Uterus (tissue), 2 donors: ENCODE measurements around the gene GALK2.
"Not testable (repeated sequence)": the region's sequence is repeated elsewhere in the genome, so short reads cannot be mapped to it uniquely, and the experiment has no call there.

Experiments
- POLR2A ChIP-seq, 2 donors: fragments of 450-650 bp; IDR thresholded peaks; one replicate each; pipeline ENCODE4 v1.6.1; 2016; ENCODE audit warnings: antibody characterized with exemption in 2 of 2, mild to moderate bottlenecking in 1 of 2, moderate library complexity in 1 of 2
- TF ChIP-seq, protein P1 (sequence below), 4 experiments: fragments of 200-600 bp in 2 of 4; fragments of 450-650 bp in 2 of 4; sonication (generic) in 2 of 4; IDR thresholded peaks; one replicate each; pipeline ENCODE4 v1.5.1; 2016 to 2019; ENCODE audit warnings: antibody characterized with exemption in 4 of 4, mild to moderate bottlenecking in 2 of 4, moderate library complexity in 1 of 4

DNA sequence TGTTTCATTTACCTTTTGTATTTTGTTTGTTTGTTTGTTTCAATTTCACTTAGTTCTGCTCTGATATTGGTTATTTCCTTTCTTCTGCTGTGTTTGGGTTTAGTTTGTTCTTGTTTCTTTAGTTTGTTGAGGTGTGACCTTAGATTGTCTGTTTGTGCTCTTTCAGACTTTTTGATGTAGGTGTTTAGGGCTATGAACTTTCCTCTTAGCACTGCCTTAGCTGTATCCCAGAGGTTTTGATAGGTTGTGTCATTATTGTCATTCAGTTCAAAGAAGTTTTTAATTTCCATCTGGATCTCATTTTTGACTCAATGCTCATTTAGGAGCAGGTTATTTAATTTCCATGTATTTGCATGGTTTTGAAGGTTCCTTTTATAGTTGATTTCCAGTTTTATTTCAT, 38.1 kb downstream of the GALK2 start:
- TF ChIP-seq, protein P1, sequence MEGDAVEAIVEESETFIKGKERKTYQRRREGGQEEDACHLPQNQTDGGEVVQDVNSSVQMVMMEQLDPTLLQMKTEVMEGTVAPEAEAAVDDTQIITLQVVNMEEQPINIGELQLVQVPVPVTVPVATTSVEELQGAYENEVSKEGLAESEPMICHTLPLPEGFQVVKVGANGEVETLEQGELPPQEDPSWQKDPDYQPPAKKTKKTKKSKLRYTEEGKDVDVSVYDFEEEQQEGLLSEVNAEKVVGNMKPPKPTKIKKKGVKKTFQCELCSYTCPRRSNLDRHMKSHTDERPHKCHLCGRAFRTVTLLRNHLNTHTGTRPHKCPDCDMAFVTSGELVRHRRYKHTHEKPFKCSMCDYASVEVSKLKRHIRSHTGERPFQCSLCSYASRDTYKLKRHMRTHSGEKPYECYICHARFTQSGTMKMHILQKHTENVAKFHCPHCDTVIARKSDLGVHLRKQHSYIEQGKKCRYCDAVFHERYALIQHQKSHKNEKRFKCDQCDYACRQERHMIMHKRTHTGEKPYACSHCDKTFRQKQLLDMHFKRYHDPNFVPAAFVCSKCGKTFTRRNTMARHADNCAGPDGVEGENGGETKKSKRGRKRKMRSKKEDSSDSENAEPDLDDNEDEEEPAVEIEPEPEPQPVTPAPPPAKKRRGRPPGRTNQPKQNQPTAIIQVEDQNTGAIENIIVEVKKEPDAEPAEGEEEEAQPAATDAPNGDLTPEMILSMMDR (IDR thresholded peaks at IDR 0.05): not testable (repeated sequence)
- not testable (repeated sequence) for TF ChIP-seq POLR2A (IDR thresholded peaks at IDR 0.05)
